OCI-LY7 (cell line): ENCODE data around the gene ECE1. TPM values are rescaled to one million over a fixed set of nuclear protein-coding genes. Genes with fewer than 3 reads are reported as not detected.
"Not testable (repeated sequence)": the region's sequence is repeated elsewhere in the genome, so short reads cannot be mapped to it uniquely, and the experiment has no call there.

ENCODE experiments used
- BruUV-seq: library from RNA; stranded (reverse); fragments of 400-500 nt; replicated peaks from 2 replicates; lab custom pipeline; 2021; lab: Mats Ljungman, UMichigan
- CTCF ChIA-PET: fragments of 300-600 bp; sonication (Branson Sonifier 250); formaldehyde crosslinking; loops from one replicate; lab custom pipeline; 2022; ENCODE audit warnings: antibody characterized with exemption; ENCODE audit not compliant: unreplicated experiment; lab: Charles Lee
- POLR2A ChIA-PET: fragments of 300-600 bp; sonication (Branson Sonifier 250); formaldehyde crosslinking; loops from one replicate; lab custom pipeline; 2022; ENCODE audit warnings: antibody characterized with exemption; lab: Charles Lee
- DNase-seq: peaks from one replicate; pipeline ENCODE4 v3.0.0-alpha.2; 2015; ENCODE audit warnings: low spot score
- H2AFZ ChIP-seq: fragments of 200-600 bp; sonication (generic), shearing (Covaris generic); 2 replicates; pipeline ENCODE4 v1.6.1; 2014; ENCODE audit warnings: mild to moderate bottlenecking, antibody characterized with exemption, low read length, moderate library complexity
- H3K27ac ChIP-seq: fragments of 200-600 bp; sonication (generic); 2 replicates; pipeline ENCODE4 v1.5.1; 2014; ENCODE audit warnings: mixed run types, low read depth, mild to moderate bottlenecking, moderate library complexity, low read length, inconsistent platforms; ENCODE audit not compliant: poor library complexity, severe bottlenecking
- H3K36me3 ChIP-seq: fragments of 200-600 bp; sonication (generic); 2 replicates; pipeline ENCODE4 v1.6.1; 2014; ENCODE audit warnings: mild to moderate bottlenecking, antibody characterized with exemption, low read length, moderate library complexity, mixed read lengths; ENCODE audit not compliant: insufficient read depth
- H3K4me1 ChIP-seq: fragments of 200-600 bp; sonication (generic); 2 replicates; pipeline ENCODE4 v1.5.1; 2014; ENCODE audit warnings: mild to moderate bottlenecking, low read length; ENCODE audit not compliant: insufficient read depth, poor library complexity, severe bottlenecking
- H3K4me2 ChIP-seq: fragments of 200-600 bp; sonication (generic); 2 replicates; pipeline ENCODE4 v1.6.1; 2014; ENCODE audit warnings: mild to moderate bottlenecking, low read length
- H3K4me3 ChIP-seq: fragments of 200-600 bp; sonication (generic); 2 replicates; pipeline ENCODE4 v1.5.1; 2014; ENCODE audit warnings: mild to moderate bottlenecking, low read depth, low read length; ENCODE audit not compliant: poor library complexity, severe bottlenecking
- H3K79me2 ChIP-seq: fragments of 200-600 bp; sonication (generic); 2 replicates; pipeline ENCODE4 v1.6.1; 2016; ENCODE audit warnings: low read depth, mild to moderate bottlenecking, low read length, moderate library complexity, mixed read lengths; ENCODE audit not compliant: insufficient read depth
- H3K9me2 ChIP-seq: fragments of 200-600 bp; sonication (generic); 2 replicates; pipeline ENCODE4 v1.6.1; 2016; ENCODE audit warnings: mild to moderate bottlenecking, low read length, mixed read lengths; ENCODE audit not compliant: insufficient read depth
- H3K9me3 ChIP-seq: fragments of 200-600 bp; sonication (generic); 2 replicates; pipeline ENCODE4 v1.6.1; 2014; ENCODE audit warnings: mild to moderate bottlenecking, mixed run types, low read length, mixed read lengths
- H4K20me1 ChIP-seq: fragments of 200-600 bp; sonication (generic); 2 replicates; pipeline ENCODE4 v1.6.1; 2014; ENCODE audit warnings: mild to moderate bottlenecking, antibody characterized with exemption, low read length, moderate library complexity, mixed read lengths; ENCODE audit not compliant: insufficient read depth
- CTCF ChIP-seq: fragments of 200-600 bp; sonication (generic); conservative IDR thresholded peaks from 2 replicates; pipeline ENCODE4 v1.5.1; 2014; ENCODE audit warnings: mild to moderate bottlenecking, antibody characterized with exemption, low read length, moderate library complexity, mixed read lengths
- EZH2phosphoT487 ChIP-seq: fragments of 200-600 bp; sonication (generic); IDR thresholded peaks from 2 replicates; pipeline ENCODE4 v1.6.1; 2018; ENCODE audit warnings: low read depth, borderline replicate concordance, mild to moderate bottlenecking, mixed run types, antibody characterized with exemption, low read length, moderate library complexity, mixed read lengths
- intact Hi-C: fragments of 100-400 bp; cut with micrococcal nuclease; formaldehyde crosslinking; loops from one replicate; pipeline ENCODE4 v1.10.0; 2022; ENCODE audit not compliant: unreplicated experiment
- total RNA-seq, 2 experiments: library from RNA; depleted of rRNA in 1 of 2; stranded (reverse); fragments of >200 nt in 1 of 2; shearing (Covaris generic) in 1 of 2; gene quantifications; 2 replicates each; pipeline ENCODE4 v1.2.3, GENCODE V29; 2014 to 2022

The ECE1 gene
- total RNA-seq, 2 experiments from 2014 or later: 20.0 to 32.8 TPM

GRCh38 chr1:21192284-21192683 lies 98.0 kb downstream of the ECE1 start:
- ChIA-PET CTCF (no interaction called here), POLR2A (interaction anchor here (0.8 kb wide), 1 partner anchor 12 kb away, joined by 3 read pairs; no protein-coding TSS in a partner anchor)
- no peak for DNase-seq
- BruUV-seq: no TSS peak
- Histone ChIP-seq H3K4me3 (no peak overlapping the region), H3K4me1 (no peaks in the 10 kb centered on the region), H3K9me3 (no peaks in the 10 kb centered on the region), H3K79me2 (no peaks in the 10 kb centered on the region), H3K9me2 (no peaks in the 10 kb centered on the region), H4K20me1 (no peaks in the 10 kb centered on the region), H3K27ac (no peak overlapping the region), H3K4me2 (no peak overlapping the region), H3K36me3 (no peaks in the 10 kb centered on the region), H2AFZ (no peak overlapping the region)
- intact Hi-C loops: loop anchor here (10.0 kb wide), 1 partner anchor 407 kb away; the partner anchor contains the start of gene HP1BP3
- TF ChIP-seq CTCF: no peak
- no peak for TF ChIP-seq EZH2phosphoT487

GRCh38 chr1:21190771-21191170 lies 99.5 kb downstream of the ECE1 start:
- H3K36me3 ChIP-seq, H3K4me1 ChIP-seq, H3K4me2 ChIP-seq, H3K27ac ChIP-seq, H3K4me3 ChIP-seq, DNase-seq, BruUV-seq, H4K20me1 ChIP-seq, H3K9me3 ChIP-seq, CTCF ChIA-PET, H3K79me2 ChIP-seq, H2AFZ ChIP-seq, H3K9me2 ChIP-seq: not testable (repeated sequence)
- POLR2A ChIA-PET: interaction anchor here (0.5 to 0.7 kb wide), 5 partner anchors 295 to 1060 kb away, joined by 3 to 6 read pairs (median 4); no protein-coding TSS in a partner anchor
- intact Hi-C loops: loop anchor here (10.0 kb wide), 1 partner anchor 406 kb away; the partner anchor contains the start of gene HP1BP3

- Histone ChIP-seq H3K4me2 (no peak overlapping the region), H3K4me1 (peaks cover 3% of the 10 kb centered on the region), H3K4me3 (no peak overlapping the region), H4K20me1 (no peaks in the 10 kb centered on the region), H3K9me3 (no peaks in the 10 kb centered on the region), H3K36me3 (no peaks in the 10 kb centered on the region), H3K9me2 (no peaks in the 10 kb centered on the region), H3K79me2 (no peaks in the 10 kb centered on the region), H3K27ac (no peak overlapping the region), H2AFZ (no peak overlapping the region)
- DNase-seq: no peak
- CTCF ChIA-PET: no interaction called here
- intact Hi-C loops: loop anchor here (10.0 kb wide), 1 partner anchor 405 kb away; the partner anchor contains the start of gene HP1BP3
- TF ChIP-seq EZH2phosphoT487 (no peak), CTCF (no peak)
- no TSS peak for BruUV-seq
- POLR2A ChIA-PET: no interaction called here
Measured at GRCh38 chr1:21189906-21190500, 100.3 kb downstream of the ECE1 start.
